Uterus (tissue), 4 donors: ENCODE data around the gene NHS. TPM values are rescaled to one million over a fixed set of nuclear protein-coding genes. Genes with fewer than 3 reads are reported as not detected.
A peak's percentile ranks its signal among the peaks of the same experiment; 100 is the strongest.

Experiments used
- DNase-seq, 2 donors: peaks; one replicate each; pipeline ENCODE4 v3.0.0-alpha.2; 2019 to 2020
- H3K27ac ChIP-seq, 2 donors: fragments of 200-600 bp; sonication (generic); 1 replicate in 1 of 2; 2 replicates in 1 of 2; pipeline ENCODE4 v1.5.1; 2016 to 2018
- H3K27me3 ChIP-seq, 2 donors: fragments of 200-600 bp; sonication (generic); one replicate each; pipeline ENCODE4 v1.5.1; 2018 to 2019; ENCODE audit warnings: control low read depth in 1 of 2
- H3K36me3 ChIP-seq, 2 donors: fragments of 200-600 bp; sonication (generic); one replicate each; pipeline ENCODE4 v1.5.1; 2019; ENCODE audit warnings: control low read depth in 1 of 2
- H3K4me1 ChIP-seq, 2 donors: fragments of 200-600 bp; sonication (generic); one replicate each; pipeline ENCODE4 v1.5.1; 2018 to 2019; ENCODE audit warnings: control low read depth in 1 of 2
- H3K4me3 ChIP-seq, 2 donors: fragments of 200-600 bp; sonication (generic); 1 replicate in 1 of 2; 2 replicates in 1 of 2; pipeline ENCODE4 v1.5.1; 2018 to 2019; ENCODE audit warnings: mild to moderate bottlenecking in 1 of 2
- H3K9me3 ChIP-seq, 2 donors: fragments of 200-600 bp; sonication (generic); one replicate each; pipeline ENCODE4 v1.5.1; 2019; ENCODE audit warnings: control low read depth in 1 of 2
- CTCF ChIP-seq, 4 experiments: fragments of 200-600 bp in 2 of 4; fragments of 450-650 bp in 2 of 4; sonication (generic) in 2 of 4; IDR thresholded peaks; one replicate each; pipeline ENCODE4 v1.5.1; 2016 to 2019; ENCODE audit warnings: antibody characterized with exemption in 4 of 4, mild to moderate bottlenecking in 2 of 4, moderate library complexity in 1 of 4
- POLR2A ChIP-seq, 2 donors: fragments of 450-650 bp; IDR thresholded peaks; one replicate each; pipeline ENCODE4 v1.6.1; 2016; ENCODE audit warnings: antibody characterized with exemption in 2 of 2, mild to moderate bottlenecking in 1 of 2, moderate library complexity in 1 of 2
- intact Hi-C: fragments of 100-400 bp; cut with DNase I; formaldehyde crosslinking; loops from one replicate; pipeline ENCODE4 v1.15.1; 2023; ENCODE audit warnings: low total_unique reads
- total RNA-seq, 4 donors: library from RNA; depleted of rRNA in 3 of 4; stranded (reverse); fragments of >200 nt in 3 of 4; gene quantifications; one replicate each; pipeline versions ENCODE4 v1.1.0 to v1.2.4, GENCODE V29; 2014 to 2023
- donor health status: DM: yes; HTN: yes; CAD: no.

NHS gene
- total RNA-seq, 4 donors from 2014 or later: 3.5 to 14.3 (median 9.5) TPM

DNA sequence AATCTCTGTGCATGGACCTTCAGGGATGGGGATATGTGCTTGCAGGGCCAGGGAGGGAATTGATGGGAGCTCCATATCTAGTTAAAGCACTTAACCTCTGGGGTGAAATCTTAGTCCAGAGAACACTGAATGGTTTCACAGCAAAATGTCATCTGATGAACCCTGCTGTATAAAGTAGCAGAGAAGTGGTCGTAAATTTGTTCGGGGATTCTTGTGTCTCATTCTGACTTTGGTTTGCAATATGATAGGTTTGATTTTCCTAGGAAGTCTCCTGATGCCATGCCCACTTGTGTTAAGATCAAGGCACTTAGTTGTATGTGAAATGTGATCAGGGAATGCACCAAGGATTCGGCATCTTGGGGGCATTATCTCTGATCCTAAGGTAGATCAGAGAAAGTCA is 96.9 kb downstream of the NHS start:
- H3K4me3 ChIP-seq: no peak overlapping the region
- no peaks in the 10 kb centered on the region for H3K27me3 ChIP-seq
- H3K9me3 ChIP-seq: no peaks in the 10 kb centered on the region
- H3K27ac ChIP-seq: no peak overlapping the region
- DNase-seq: no peak
- intact Hi-C loops: no loop called here
- TF ChIP-seq POLR2A (IDR thresholded peaks at IDR 0.05) (no peak), CTCF (IDR thresholded peaks at IDR 0.05) (no peak)
- peaks cover 0 to 4% of the 10 kb centered on the region in 2 donors for H3K4me1 ChIP-seq
- no peaks in the 10 kb centered on the region for H3K36me3 ChIP-seq

DNA sequence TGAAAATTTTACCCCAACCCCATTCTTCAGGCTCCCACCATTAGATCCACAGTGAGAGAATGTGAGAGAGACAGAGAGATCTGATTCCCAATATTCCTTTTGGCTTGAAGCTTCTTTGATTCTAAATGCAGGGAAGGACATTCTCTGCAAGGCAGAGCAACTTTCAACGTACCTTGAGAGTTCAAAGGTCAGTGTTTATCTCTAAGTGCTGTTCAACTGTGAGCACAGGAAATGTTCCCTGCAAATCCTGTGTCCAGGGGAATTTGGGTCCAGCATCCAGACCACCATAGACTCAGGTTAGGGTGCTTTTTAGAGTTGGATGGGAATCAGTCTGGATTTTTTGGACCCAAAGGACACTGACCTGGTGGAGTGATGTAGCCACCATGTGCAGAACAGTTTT is 97.4 kb downstream of the NHS start:
- Histone ChIP-seq H3K9me3 (no peaks in the 10 kb centered on the region), H3K4me1 (peaks cover 0 to 4% of the 10 kb centered on the region in 2 donors), H3K27ac (no peak overlapping the region), H3K4me3 (no peak overlapping the region), H3K27me3 (no peaks in the 10 kb centered on the region), H3K36me3 (no peaks in the 10 kb centered on the region)
- intact Hi-C loops: no loop called here
- no peak for DNase-seq
- TF ChIP-seq POLR2A (IDR thresholded peaks at IDR 0.05): no peak
- TF ChIP-seq CTCF (IDR thresholded peaks at IDR 0.05): no peak

GRCh38 chrX:17473021-17473420 is 98.0 kb downstream of the NHS start:
- TF ChIP-seq POLR2A (IDR thresholded peaks at IDR 0.05): no peak
- no peak for TF ChIP-seq CTCF (IDR thresholded peaks at IDR 0.05)
- no peaks in the 10 kb centered on the region for H3K9me3 ChIP-seq
- peaks cover 0 to 4% of the 10 kb centered on the region in 2 donors for H3K4me1 ChIP-seq
- intact Hi-C loops: no loop called here
- no peaks in the 10 kb centered on the region for H3K36me3 ChIP-seq
- DNase-seq: no peak
- no peak overlapping the region for H3K27ac ChIP-seq
- no peaks in the 10 kb centered on the region for H3K27me3 ChIP-seq
- H3K4me3 ChIP-seq: no peak overlapping the region

GRCh38 chrX:17474892-17475291 is 99.9 kb downstream of the NHS start:
- intact Hi-C loops: no loop called here
- H3K27me3 ChIP-seq: no peaks in the 10 kb centered on the region
- TF ChIP-seq POLR2A (IDR thresholded peaks at IDR 0.05) (no peak), CTCF (IDR thresholded peaks at IDR 0.05) (no peak)

GRCh38 chrX:17475449-17476217 is 100.6 kb downstream of the NHS start:
- Histone ChIP-seq H3K27me3 (no peaks in the 10 kb centered on the region), H3K4me1 (peaks cover 0 to 4% of the 10 kb centered on the region in 2 donors), H3K27ac (no peak overlapping the region), H3K4me3 (no peak overlapping the region), H3K36me3 (no peaks in the 10 kb centered on the region), H3K9me3 (no peaks in the 10 kb centered on the region)
- intact Hi-C loops: no loop called here
- TF ChIP-seq CTCF (IDR thresholded peaks at IDR 0.05) (no peak), POLR2A (IDR thresholded peaks at IDR 0.05) (no peak)
- peak in 1 of 2 donors; percentile 29 for DNase-seq

More at GRCh38 chrX:17474892-17475291, 99.9 kb downstream of the NHS start:
- H3K4me1 ChIP-seq: peaks cover 0 to 4% of the 10 kb centered on the region in 2 donors
- no peak overlapping the region for H3K27ac ChIP-seq
- H3K36me3 ChIP-seq: no peaks in the 10 kb centered on the region
- no peaks in the 10 kb centered on the region for H3K9me3 ChIP-seq
- DNase-seq: no peak
- H3K4me3 ChIP-seq: no peak overlapping the region
